ENCODE measurements around the gene NPIPB2. TPM values are rescaled to one million over a fixed set of nuclear protein-coding genes. Genes with fewer than 3 reads are reported as not detected.
"Not testable (repeated sequence)": the region's sequence is repeated elsewhere in the genome, so short reads cannot be mapped to it uniquely, and the experiment has no call there.

The NPIPB2 gene
- polyA plus RNA-seq = 1 to 10 TPM; 3.0 to 9.1 TPM

DNA sequence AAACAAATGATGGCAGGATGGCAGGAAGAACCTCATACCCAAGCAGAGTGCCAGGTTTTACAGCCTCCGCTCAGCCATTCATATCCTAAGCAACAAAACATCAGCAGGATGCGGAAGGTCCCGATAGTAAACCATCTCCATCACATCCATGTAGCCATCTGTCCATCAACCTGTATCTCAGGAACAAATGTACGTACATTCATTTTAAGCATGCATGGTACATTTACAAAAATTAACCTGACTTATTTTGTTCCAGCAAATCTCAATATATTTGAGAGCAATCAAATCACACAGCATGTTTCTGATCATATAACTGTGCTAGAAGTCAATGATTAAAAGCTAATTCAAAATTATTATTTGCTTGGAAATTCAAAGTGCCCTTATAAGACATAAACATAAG, at the start of gene NPIPB2:
TSS of gene NPIPB2 (minus strand) at position 101 of the 400 bp plus-strand sequence. CDS start at position 101, 0 bp downstream.
- H3K27me3 ChIP-seq (ENCODE audit: control insufficient read depth in 1 of 2, insufficient read depth in 2 of 2, low read length in 2 of 2); H3K4me3 ChIP-seq (ENCODE audit: low read depth in 1 of 2, low read length in 2 of 2); H3K4me1 ChIP-seq (ENCODE audit: control insufficient read depth in 2 of 2, insufficient read depth in 2 of 2, low read length in 1 of 2); H3K9me3 ChIP-seq (ENCODE audit: control insufficient read depth in 2 of 2, insufficient read depth in 1 of 2, low read depth in 1 of 2, low read length in 1 of 2); H3K27ac ChIP-seq (ENCODE audit: low read depth in 2 of 2, low read length in 1 of 2); H3K36me3 ChIP-seq (ENCODE audit: control insufficient read depth in 2 of 2, insufficient read depth in 2 of 2, low read length in 1 of 2): not testable (repeated sequence)
- WGBS, 2 donors = 74 to 96% methylated on average over 2 to 3 of the region's 4 CpGs

DNA sequence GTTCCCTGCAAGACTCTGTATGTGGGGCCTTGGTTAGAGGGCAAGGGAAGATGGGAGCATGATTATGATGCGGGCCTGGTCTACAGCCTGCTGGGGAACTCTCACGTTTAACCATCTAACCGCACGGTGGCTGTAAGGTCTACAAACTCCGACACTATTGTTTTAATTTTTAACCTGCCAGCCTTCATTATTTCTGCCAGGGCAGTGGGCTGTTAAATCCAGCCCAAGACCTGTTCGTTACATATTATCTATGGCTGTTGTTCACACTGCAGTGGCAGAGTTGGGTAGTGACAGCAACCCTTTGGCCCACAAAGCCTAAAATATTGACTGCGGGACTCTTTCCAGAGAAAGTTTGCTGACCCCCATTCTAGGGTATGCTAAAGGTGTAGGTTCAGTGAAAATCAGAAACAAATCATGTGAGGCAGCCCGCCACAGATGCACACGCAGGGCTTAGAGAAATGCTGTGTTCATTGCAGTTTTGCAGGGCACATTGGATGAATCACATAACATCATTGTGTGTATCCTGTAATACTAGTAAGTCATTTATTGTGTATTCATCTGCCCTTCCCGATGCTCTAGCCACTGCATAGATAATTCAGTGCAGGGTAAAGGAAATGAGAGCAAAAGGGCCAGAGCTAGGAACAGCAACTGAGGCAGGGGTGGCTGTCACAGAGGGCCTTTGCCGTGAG, 49.0 kb upstream of the NPIPB2 start:
- no peak overlapping the region for H3K4me3 ChIP-seq (ENCODE audit: low read depth in 1 of 2, low read length in 2 of 2)
- no peaks in the 10 kb centered on the region for H3K27me3 ChIP-seq (ENCODE audit: control insufficient read depth in 1 of 2, insufficient read depth in 2 of 2, low read length in 2 of 2)
- H3K9me3 ChIP-seq (ENCODE audit: control insufficient read depth in 2 of 2, insufficient read depth in 1 of 2, low read depth in 1 of 2, low read length in 1 of 2) = no peaks in the 10 kb centered on the region
- no peak overlapping the region for H3K27ac ChIP-seq (ENCODE audit: low read depth in 2 of 2, low read length in 1 of 2)
- WGBS, 2 donors = 87 to 91% methylated on average over 11 of the region's 11 CpGs
- no peaks in the 10 kb centered on the region for H3K36me3 ChIP-seq (ENCODE audit: control insufficient read depth in 2 of 2, insufficient read depth in 2 of 2, low read length in 1 of 2)
- H3K4me1 ChIP-seq (ENCODE audit: control insufficient read depth in 2 of 2, insufficient read depth in 2 of 2, low read length in 1 of 2) = no peaks in the 10 kb centered on the region

DNA sequence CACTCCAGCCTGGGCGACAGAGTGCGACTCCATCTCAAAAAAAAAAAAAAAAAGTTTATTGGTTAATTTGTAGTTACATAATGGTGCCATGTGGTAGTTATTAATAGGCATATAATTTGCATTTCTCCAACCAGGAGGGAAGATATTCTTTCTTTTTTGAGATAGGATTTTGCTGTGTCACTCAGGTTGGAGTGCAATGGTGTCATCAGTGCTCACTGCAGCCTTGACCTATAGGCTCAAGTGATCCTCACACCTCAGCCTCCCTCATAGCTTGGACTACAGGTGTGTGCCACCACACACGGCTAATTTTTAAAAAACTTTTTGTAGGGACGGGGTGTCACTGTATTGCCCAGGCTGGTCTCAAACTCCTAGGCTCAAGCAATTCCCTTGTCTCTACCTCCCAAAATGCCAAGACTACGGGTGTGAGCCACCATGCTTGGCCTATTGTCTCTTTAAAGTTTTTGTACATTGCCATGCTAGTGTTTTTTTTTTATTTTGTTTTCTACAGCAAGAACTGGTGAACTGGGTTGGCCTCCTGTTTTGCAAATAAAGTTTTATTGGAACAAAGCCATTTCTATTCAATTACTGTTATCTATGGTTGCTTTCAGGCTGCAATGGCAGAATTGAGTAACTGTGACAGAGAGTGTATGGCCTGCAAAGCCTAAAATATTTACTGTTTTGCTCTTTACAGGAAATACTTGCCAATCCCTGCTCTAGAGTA, 46.6 kb upstream of the NPIPB2 start:
- Histone ChIP-seq H3K4me3 (ENCODE audit: low read depth in 1 of 2, low read length in 2 of 2) (no peak overlapping the region), H3K9me3 (ENCODE audit: control insufficient read depth in 2 of 2, insufficient read depth in 1 of 2, low read depth in 1 of 2, low read length in 1 of 2) (no peaks in the 10 kb centered on the region), H3K36me3 (ENCODE audit: control insufficient read depth in 2 of 2, insufficient read depth in 2 of 2, low read length in 1 of 2) (no peaks in the 10 kb centered on the region), H3K27ac (ENCODE audit: low read depth in 2 of 2, low read length in 1 of 2) (no peak overlapping the region), H3K4me1 (ENCODE audit: control insufficient read depth in 2 of 2, insufficient read depth in 2 of 2, low read length in 1 of 2) (no peaks in the 10 kb centered on the region), H3K27me3 (ENCODE audit: control insufficient read depth in 1 of 2, insufficient read depth in 2 of 2, low read length in 2 of 2) (no peaks in the 10 kb centered on the region)
- WGBS, 2 donors = 67 to 75% methylated on average over 5 of the region's 5 CpGs

DNA sequence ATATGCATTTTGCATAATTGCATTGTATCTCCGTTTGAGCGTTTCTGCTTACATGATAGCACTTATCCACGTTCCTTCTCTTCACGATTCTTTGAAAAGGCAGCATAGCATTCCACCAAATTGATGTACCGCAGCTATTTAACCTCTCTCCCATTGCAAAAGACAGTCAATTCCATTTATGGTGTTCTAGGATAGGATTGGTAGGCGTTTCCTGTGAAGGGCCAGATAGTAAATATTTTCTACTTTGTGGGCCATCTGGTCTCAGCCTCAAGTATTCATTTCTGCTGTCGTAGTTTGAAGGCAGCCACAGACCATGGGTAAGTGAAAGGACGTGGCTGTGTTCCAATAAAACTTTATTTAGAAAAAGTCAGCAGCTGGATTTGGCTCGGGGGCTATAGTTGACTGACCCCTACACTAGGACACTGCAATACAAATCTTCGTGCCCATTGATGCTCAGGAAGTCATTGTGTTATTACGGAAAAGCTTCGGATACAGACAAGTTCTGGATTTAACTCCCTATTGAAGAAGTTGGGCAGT, 44.7 kb upstream of the NPIPB2 start:
- Histone ChIP-seq H3K4me3 (ENCODE audit: low read depth in 1 of 2, low read length in 2 of 2) (no peak overlapping the region), H3K27me3 (ENCODE audit: control insufficient read depth in 1 of 2, insufficient read depth in 2 of 2, low read length in 2 of 2) (no peaks in the 10 kb centered on the region), H3K4me1 (ENCODE audit: control insufficient read depth in 2 of 2, insufficient read depth in 2 of 2, low read length in 1 of 2) (no peaks in the 10 kb centered on the region), H3K9me3 (ENCODE audit: control insufficient read depth in 2 of 2, insufficient read depth in 1 of 2, low read depth in 1 of 2, low read length in 1 of 2) (no peaks in the 10 kb centered on the region), H3K36me3 (ENCODE audit: control insufficient read depth in 2 of 2, insufficient read depth in 2 of 2, low read length in 1 of 2) (no peaks in the 10 kb centered on the region), H3K27ac (ENCODE audit: low read depth in 2 of 2, low read length in 1 of 2) (no peak overlapping the region)
- 90 to 91% methylated on average over 12 of the region's 12 CpGs for WGBS, 2 donors

DNA sequence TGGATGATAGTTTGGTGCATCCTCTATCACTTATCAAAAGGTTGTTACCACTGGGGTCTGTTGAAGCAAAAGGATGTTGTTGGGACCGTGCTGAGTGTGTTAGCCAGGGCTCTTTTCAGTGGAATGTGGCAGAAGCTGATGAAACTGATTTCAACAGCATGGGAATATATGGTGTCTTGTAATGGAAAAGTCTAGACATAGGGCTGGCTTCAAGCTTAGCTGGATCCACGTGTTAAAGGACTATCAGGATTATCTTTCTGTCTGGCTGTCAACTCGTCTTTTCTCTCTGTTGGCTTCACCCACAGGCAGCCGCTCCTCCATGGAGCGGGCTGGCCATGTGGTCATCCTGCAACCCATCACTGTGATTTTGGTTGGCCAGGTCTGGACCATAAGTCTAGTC, 43.4 kb upstream of the NPIPB2 start:
- Histone ChIP-seq H3K4me3 (ENCODE audit: low read depth in 1 of 2, low read length in 2 of 2) (no peak overlapping the region), H3K27ac (ENCODE audit: low read depth in 2 of 2, low read length in 1 of 2) (no peak overlapping the region), H3K4me1 (ENCODE audit: control insufficient read depth in 2 of 2, insufficient read depth in 2 of 2, low read length in 1 of 2) (no peaks in the 10 kb centered on the region), H3K36me3 (ENCODE audit: control insufficient read depth in 2 of 2, insufficient read depth in 2 of 2, low read length in 1 of 2) (no peaks in the 10 kb centered on the region), H3K9me3 (ENCODE audit: control insufficient read depth in 2 of 2, insufficient read depth in 1 of 2, low read depth in 1 of 2, low read length in 1 of 2) (no peaks in the 10 kb centered on the region), H3K27me3 (ENCODE audit: control insufficient read depth in 1 of 2, insufficient read depth in 2 of 2, low read length in 2 of 2) (no peaks in the 10 kb centered on the region)
- 62 to 72% methylated on average over 5 of the region's 5 CpGs for WGBS, 2 donors

DNA sequence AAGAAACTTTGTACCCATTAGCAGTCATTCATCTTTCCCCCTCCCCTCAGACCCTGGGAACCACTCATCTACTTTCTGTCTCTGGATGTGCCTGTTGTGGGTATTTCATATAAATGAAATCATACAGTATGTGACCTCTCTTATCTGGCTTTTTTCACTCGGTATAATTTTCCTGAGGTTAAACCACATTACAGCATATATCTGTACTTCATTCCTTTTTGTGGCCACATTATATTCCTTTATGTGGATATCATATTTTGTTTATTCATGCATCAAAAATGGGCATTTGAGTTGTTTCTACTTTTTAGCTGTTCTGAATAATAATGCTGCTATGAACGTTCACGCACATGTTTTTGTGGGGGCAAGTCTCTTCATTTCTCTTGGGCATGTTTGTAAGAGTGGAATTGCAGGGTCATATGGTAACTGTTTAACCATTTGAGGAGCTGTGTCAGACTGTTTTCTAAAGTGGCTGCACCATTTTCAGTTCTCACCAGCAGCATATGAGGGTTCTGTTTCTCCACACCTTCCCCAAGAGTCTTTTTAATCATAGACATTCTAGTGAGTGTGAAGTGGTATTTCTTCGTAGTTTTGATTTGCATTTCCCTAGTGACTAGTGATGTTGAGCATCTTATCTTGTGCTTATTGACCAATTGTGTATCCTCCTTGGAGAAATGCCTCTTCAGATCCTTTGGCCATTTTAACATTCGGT, 38.4 kb upstream of the NPIPB2 start:
- H3K36me3 ChIP-seq (ENCODE audit: control insufficient read depth in 2 of 2, insufficient read depth in 2 of 2, low read length in 1 of 2) = no peaks in the 10 kb centered on the region
- 82% methylated on average over 5 of the region's 5 CpGs for WGBS, 2 donors
- no peaks in the 10 kb centered on the region for H3K9me3 ChIP-seq (ENCODE audit: control insufficient read depth in 2 of 2, insufficient read depth in 1 of 2, low read depth in 1 of 2, low read length in 1 of 2)
- H3K27me3 ChIP-seq (ENCODE audit: control insufficient read depth in 1 of 2, insufficient read depth in 2 of 2, low read length in 2 of 2) = no peaks in the 10 kb centered on the region
- no peak overlapping the region for H3K4me3 ChIP-seq (ENCODE audit: low read depth in 1 of 2, low read length in 2 of 2)
- peaks cover 0 to 3% of the 10 kb centered on the region in 2 donors for H3K4me1 ChIP-seq (ENCODE audit: control insufficient read depth in 2 of 2, insufficient read depth in 2 of 2, low read length in 1 of 2)
- H3K27ac ChIP-seq (ENCODE audit: low read depth in 2 of 2, low read length in 1 of 2) = no peak overlapping the region

DNA sequence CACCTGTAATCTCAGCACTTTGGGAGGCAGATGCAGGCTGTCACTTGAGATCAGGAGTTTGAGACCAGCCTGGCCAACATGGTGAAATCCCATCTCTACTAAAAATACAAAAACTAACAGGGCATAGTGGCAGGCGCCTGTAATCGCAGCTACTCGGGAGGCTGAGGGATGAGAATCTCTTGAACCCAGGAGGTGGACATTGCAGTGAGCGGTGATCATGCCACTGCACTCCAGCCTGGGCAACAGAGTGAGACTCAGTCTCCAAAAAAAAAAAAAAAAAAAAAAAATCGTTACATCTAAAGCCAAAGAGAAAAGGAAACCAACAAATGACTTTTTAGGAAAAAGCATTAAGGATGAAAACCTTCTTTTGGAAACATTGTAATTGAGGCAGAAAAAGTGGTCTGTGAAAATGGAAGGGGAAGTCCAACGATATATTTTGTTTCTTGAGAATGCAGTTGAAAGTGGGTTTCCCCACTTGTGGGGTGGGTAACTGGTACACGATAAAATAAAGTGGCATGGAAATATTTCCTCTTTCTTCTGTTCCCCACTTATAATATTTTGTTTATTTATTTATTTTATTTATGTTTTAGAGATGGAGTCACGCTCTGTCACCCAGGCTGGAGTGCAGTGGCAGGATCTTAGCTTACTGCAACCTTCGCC, 37.3 kb upstream of the NPIPB2 start:
- peaks cover 0 to 3% of the 10 kb centered on the region in 2 donors for H3K4me1 ChIP-seq (ENCODE audit: control insufficient read depth in 2 of 2, insufficient read depth in 2 of 2, low read length in 1 of 2)
- no peaks in the 10 kb centered on the region for H3K27me3 ChIP-seq (ENCODE audit: control insufficient read depth in 1 of 2, insufficient read depth in 2 of 2, low read length in 2 of 2)
- no peaks in the 10 kb centered on the region for H3K36me3 ChIP-seq (ENCODE audit: control insufficient read depth in 2 of 2, insufficient read depth in 2 of 2, low read length in 1 of 2)
- WGBS, 2 donors = 80 to 84% methylated on average over 9 of the region's 9 CpGs
- no peak overlapping the region for H3K27ac ChIP-seq (ENCODE audit: low read depth in 2 of 2, low read length in 1 of 2)
- no peaks in the 10 kb centered on the region for H3K9me3 ChIP-seq (ENCODE audit: control insufficient read depth in 2 of 2, insufficient read depth in 1 of 2, low read depth in 1 of 2, low read length in 1 of 2)
- no peak overlapping the region for H3K4me3 ChIP-seq (ENCODE audit: low read depth in 1 of 2, low read length in 2 of 2)

DNA sequence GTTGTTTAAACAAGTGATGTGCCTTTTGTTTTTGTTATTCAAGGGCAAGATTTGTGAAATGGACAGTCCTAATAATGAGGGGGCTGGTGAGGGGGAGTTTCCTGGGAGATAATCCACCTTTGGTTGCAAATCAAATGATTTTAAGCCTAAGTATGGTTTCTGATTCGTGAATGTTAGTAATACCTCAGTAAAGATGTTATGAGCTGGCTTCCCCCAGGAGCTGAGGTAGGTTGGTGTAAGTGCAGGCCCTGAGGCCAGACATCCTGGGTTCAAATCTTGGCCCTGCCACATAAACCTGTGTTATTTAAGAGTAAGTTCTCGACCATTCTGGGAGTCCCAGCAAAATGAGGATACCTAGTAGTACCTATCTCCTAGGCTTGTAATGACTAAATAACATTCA, 36.2 kb upstream of the NPIPB2 start:
- H3K36me3 ChIP-seq (ENCODE audit: control insufficient read depth in 2 of 2, insufficient read depth in 2 of 2, low read length in 1 of 2) = no peaks in the 10 kb centered on the region
- no peak overlapping the region for H3K4me3 ChIP-seq (ENCODE audit: low read depth in 1 of 2, low read length in 2 of 2)
- peaks cover 0 to 3% of the 10 kb centered on the region in 2 donors for H3K4me1 ChIP-seq (ENCODE audit: control insufficient read depth in 2 of 2, insufficient read depth in 2 of 2, low read length in 1 of 2)
- no peaks in the 10 kb centered on the region for H3K27me3 ChIP-seq (ENCODE audit: control insufficient read depth in 1 of 2, insufficient read depth in 2 of 2, low read length in 2 of 2)
- H3K9me3 ChIP-seq (ENCODE audit: control insufficient read depth in 2 of 2, insufficient read depth in 1 of 2, low read depth in 1 of 2, low read length in 1 of 2) = no peaks in the 10 kb centered on the region
- WGBS, 2 donors = 65% methylated on average over 2 of the region's 2 CpGs
- peak overlapping the region in 1 of 2 donors; percentile 77 for H3K27ac ChIP-seq (ENCODE audit: low read depth in 2 of 2, low read length in 1 of 2)

DNA sequence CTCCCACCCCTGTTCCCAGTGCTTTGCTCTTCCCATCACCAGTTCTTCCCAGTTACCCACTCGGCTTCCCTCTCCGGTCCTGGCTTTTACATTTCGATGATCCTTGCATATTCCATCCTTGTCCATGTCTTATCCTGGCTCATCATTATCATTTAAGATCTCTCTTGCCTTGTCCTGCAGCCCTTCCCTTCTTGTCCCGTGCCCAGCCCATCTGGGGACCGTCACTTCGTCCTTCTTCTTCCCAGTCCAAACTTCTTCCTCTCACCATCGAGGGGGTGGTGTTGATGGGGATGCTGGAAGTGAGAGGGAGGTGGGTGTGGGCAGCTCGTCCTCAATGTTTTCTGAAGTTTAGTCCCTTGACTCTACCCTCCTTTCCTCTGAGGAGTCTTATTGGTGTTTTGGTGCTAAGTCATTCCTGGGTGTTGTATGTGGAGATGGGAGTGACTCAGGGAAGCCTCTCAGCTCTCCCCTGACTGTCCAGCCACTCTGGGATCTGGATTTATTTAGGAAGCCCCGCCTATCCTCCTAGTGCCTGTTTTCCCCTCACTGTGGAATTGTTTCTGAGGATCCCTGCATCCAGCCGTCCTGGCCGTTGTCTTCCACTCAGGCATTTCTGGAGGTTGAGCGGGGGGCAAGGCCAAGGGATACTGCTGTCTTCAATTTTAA, 35.7 kb upstream of the NPIPB2 start:
- Histone ChIP-seq H3K9me3 (ENCODE audit: control insufficient read depth in 2 of 2, insufficient read depth in 1 of 2, low read depth in 1 of 2, low read length in 1 of 2) (no peaks in the 10 kb centered on the region), H3K27ac (ENCODE audit: low read depth in 2 of 2, low read length in 1 of 2) (peak overlapping the region; percentile 48 to 77), H3K27me3 (ENCODE audit: control insufficient read depth in 1 of 2, insufficient read depth in 2 of 2, low read length in 2 of 2) (no peaks in the 10 kb centered on the region), H3K4me1 (ENCODE audit: control insufficient read depth in 2 of 2, insufficient read depth in 2 of 2, low read length in 1 of 2) (peaks cover 0 to 3% of the 10 kb centered on the region in 2 donors), H3K36me3 (ENCODE audit: control insufficient read depth in 2 of 2, insufficient read depth in 2 of 2, low read length in 1 of 2) (no peaks in the 10 kb centered on the region), H3K4me3 (ENCODE audit: low read depth in 1 of 2, low read length in 2 of 2) (peak overlapping the region; percentile 83 to 88)
- 17 to 23% methylated on average over 12 of the region's 12 CpGs for WGBS, 2 donors

Data from esophagus (tissue), 2 donors.